SK-N-SH (cell line): ENCODE data around the gene FNTB. TPM values are rescaled to one million over a fixed set of nuclear protein-coding genes. Genes with fewer than 3 reads are reported as not detected.

ENCODE experiments used
- CTCF ChIA-PET: fragments of 300-600, 350-600 bp; formaldehyde crosslinking; extraction: SDS; loops from one replicate; lab custom pipeline; 2021; lab: Yijun Ruan, JAX
- POLR2A ChIA-PET: fragments of 350-600 bp; sonication (Branson Sonifier 250); formaldehyde crosslinking; extraction: SDS; loops from one replicate; lab custom pipeline; 2020; ENCODE audit warnings: antibody characterized with exemption, inconsistent platforms; lab: Yijun Ruan, JAX
- DNase-seq: peaks from one replicate; pipeline ENCODE4 v3.0.0; 2012
- H2AFZ ChIP-seq: fragments of 200-600 bp; sonication (generic); 2 replicates; pipeline ENCODE4 v1.8.1; 2016; ENCODE audit warnings: antibody characterized with exemption, mild to moderate bottlenecking, low read depth
- H3F3A ChIP-seq: fragments of 200-600 bp; sonication (generic); replicated peaks from 2 replicates; pipeline ENCODE3; 2016; ENCODE audit warnings: antibody characterized with exemption, mild to moderate bottlenecking; ENCODE audit not compliant: insufficient read depth
- H3K27ac ChIP-seq, 2 experiments: fragments of 200-500 bp in 1 of 2; fragments of 200-600 bp in 1 of 2; sonication (Bioruptor generic) in 1 of 2; sonication (generic), shearing (Covaris generic) in 1 of 2; 2 replicates each; pipeline versions ENCODE4 v1.5.1 to v1.6.1; 2014 to 2016; ENCODE audit warnings: low read depth in 2 of 2, inconsistent platforms in 1 of 2, low read length in 1 of 2, mild to moderate bottlenecking in 1 of 2, mixed read lengths in 1 of 2
- H3K27me3 ChIP-seq: fragments of 200-600 bp; sonication (generic), shearing (Covaris generic); 2 replicates; pipeline ENCODE4 v1.6.1; 2016; ENCODE audit warnings: mixed run types; ENCODE audit not compliant: insufficient read depth
- H3K36me3 ChIP-seq, 2 experiments: fragments of 200-500 bp in 1 of 2; fragments of 200-600 bp in 1 of 2; sonication (Bioruptor generic) in 1 of 2; sonication (generic) in 1 of 2; replicated peaks in 1 of 2; 2 replicates each; pipeline versions ENCODE3 to v1.5.1; 2014 to 2016; ENCODE audit warnings: low read length in 1 of 2, mild to moderate bottlenecking in 1 of 2; ENCODE audit not compliant: insufficient read depth in 2 of 2, control insufficient read depth in 1 of 2
- H3K4me1 ChIP-seq, 2 experiments: fragments of 200-500 bp in 1 of 2; fragments of 200-600 bp in 1 of 2; sonication (Bioruptor generic) in 1 of 2; sonication (generic), shearing (Covaris generic) in 1 of 2; 2 replicates each; pipeline versions ENCODE4 v1.5.1 to v1.6.1; 2014 to 2016; ENCODE audit warnings: low read depth in 1 of 2, low read length in 1 of 2, mixed run types in 1 of 2; ENCODE audit not compliant: insufficient read depth in 2 of 2, control insufficient read depth in 1 of 2
- H3K4me2 ChIP-seq: fragments of 200-600 bp; sonication (generic), shearing (Covaris generic); 2 replicates; pipeline ENCODE4 v1.6.1; 2017; ENCODE audit warnings: mixed run types
- H3K4me3 ChIP-seq, 2 experiments: fragments of 200-500 bp in 1 of 2; fragments of 200-600 bp in 1 of 2; sonication (Bioruptor generic) in 1 of 2; sonication (generic), shearing (Covaris generic) in 1 of 2; 2 replicates each; pipeline versions ENCODE4 v1.5.1 to v1.8.1; 2014 to 2016; ENCODE audit warnings: low read depth in 2 of 2, inconsistent platforms in 1 of 2, low read length in 1 of 2, mild to moderate bottlenecking in 1 of 2, mixed read lengths in 1 of 2, moderate library complexity in 1 of 2
- H3K79me2 ChIP-seq: fragments of 200-600 bp; sonication (generic); 2 replicates; pipeline ENCODE4 v1.8.1; 2017; ENCODE audit warnings: mild to moderate bottlenecking; ENCODE audit not compliant: insufficient read depth
- H3K9ac ChIP-seq: fragments of 200-600 bp; sonication (generic); 2 replicates; pipeline ENCODE4 v1.6.1; 2017; ENCODE audit warnings: mixed run types
- H3K9me2 ChIP-seq: fragments of 200-600 bp; sonication (generic); 2 replicates; pipeline ENCODE4 v1.6.1; 2017; ENCODE audit warnings: mixed run types
- H3K9me3 ChIP-seq: fragments of 200-600 bp; sonication (generic); 2 replicates; pipeline ENCODE4 v1.6.1; 2017; ENCODE audit warnings: mixed run types, mild to moderate bottlenecking, moderate library complexity
- H4K20me1 ChIP-seq: fragments of 200-600 bp; sonication (generic); 2 replicates; pipeline ENCODE4 v1.6.1; 2017; ENCODE audit warnings: mild to moderate bottlenecking, mixed run types; ENCODE audit not compliant: insufficient read depth
- CHD2 ChIP-seq: fragments of 150-350 bp; IDR thresholded peaks from 2 replicates; pipeline ENCODE4 v1.6.1; 2018; ENCODE audit warnings: low read length; ENCODE audit not compliant: partially characterized antibody
- CTCF ChIP-seq: fragments of 200-600 bp; sonication (generic); IDR thresholded peaks from 2 replicates; pipeline ENCODE4 v1.6.1; 2017; ENCODE audit warnings: antibody characterized with exemption, mild to moderate bottlenecking, moderate library complexity
- EP300 ChIP-seq, 2 experiments: IDR thresholded peaks; 2 replicates each; pipeline versions ENCODE4 v1.4.0 to v1.6.1; 2012; ENCODE audit warnings: borderline replicate concordance in 1 of 2, low read depth in 1 of 2, low read length in 1 of 2
- EZH2phosphoT487 ChIP-seq: fragments of 200-600 bp; sonication (generic); IDR thresholded peaks from 2 replicates; pipeline ENCODE4 v1.6.1; 2017; ENCODE audit warnings: low read depth, mixed run types, mild to moderate bottlenecking, antibody characterized with exemption, moderate library complexity, borderline replicate concordance
- GABPA ChIP-seq: IDR thresholded peaks from 2 replicates; pipeline ENCODE4 v1.4.0; 2012; ENCODE audit warnings: low read depth, mild to moderate bottlenecking
- IRF3 ChIP-seq: fragments of 150-350 bp; IDR thresholded peaks from 2 replicates; pipeline ENCODE4 v1.6.1; 2016; ENCODE audit warnings: mild to moderate bottlenecking, low read depth, low read length
- JUND ChIP-seq: IDR thresholded peaks from 2 replicates; pipeline ENCODE4 v1.4.0; 2012
- MAX ChIP-seq: IDR thresholded peaks from 2 replicates; pipeline ENCODE4 v1.4.0; 2012; ENCODE audit warnings: low read depth
- MXI1 ChIP-seq: IDR thresholded peaks from 2 replicates; pipeline ENCODE4 v1.6.1; 2012; ENCODE audit warnings: mild to moderate bottlenecking, low read depth, low read length, improper control_type of control experiment
- NRF1 ChIP-seq: IDR thresholded peaks from 2 replicates; pipeline ENCODE4 v1.6.1; 2012; ENCODE audit warnings: low read depth, mild to moderate bottlenecking, low read length
- POLR2AphosphoS5 ChIP-seq: IDR thresholded peaks from 2 replicates; pipeline ENCODE4 v1.6.1; 2012; ENCODE audit warnings: low read depth, low read length
- RAD21 ChIP-seq: IDR thresholded peaks from 2 replicates; pipeline ENCODE4 v1.6.1; 2012; ENCODE audit warnings: mild to moderate bottlenecking, low read length
- REST ChIP-seq: IDR thresholded peaks from 2 replicates; pipeline ENCODE4 v1.6.1; 2012; ENCODE audit warnings: mild to moderate bottlenecking, low read depth, low read length, moderate library complexity
- RFX5 ChIP-seq: IDR thresholded peaks from 2 replicates; pipeline ENCODE4 v1.6.1; 2012; ENCODE audit warnings: mild to moderate bottlenecking, improper control_type of control experiment, low read length
- RXRA ChIP-seq: IDR thresholded peaks from 2 replicates; pipeline ENCODE4 v1.4.0; 2012; ENCODE audit warnings: low read depth, mild to moderate bottlenecking, borderline replicate concordance
- SIN3A ChIP-seq: IDR thresholded peaks from 2 replicates; pipeline ENCODE4 v1.6.1; 2012; ENCODE audit warnings: low read depth, mild to moderate bottlenecking, low read length, moderate library complexity, borderline replicate concordance
- SMC3 ChIP-seq: IDR thresholded peaks from 2 replicates; pipeline ENCODE4 v1.6.1; 2012; ENCODE audit warnings: low read depth, low read length, improper control_type of control experiment
- TCF12 ChIP-seq: IDR thresholded peaks from 2 replicates; pipeline ENCODE4 v1.4.0; 2012
- USF1 ChIP-seq: IDR thresholded peaks from 2 replicates; pipeline ENCODE4 v1.4.0; 2012; ENCODE audit warnings: low read depth, borderline replicate concordance
- YY1 ChIP-seq: IDR thresholded peaks from 2 replicates; pipeline ENCODE4 v1.4.0; 2012; ENCODE audit warnings: low read depth, mild to moderate bottlenecking
- ZBTB33 ChIP-seq: IDR thresholded peaks from 2 replicates; pipeline ENCODE4 v1.4.0; 2012; ENCODE audit warnings: low read depth, borderline replicate concordance
- WGBS: methylation state at CpG from one replicate; pipeline ENCODE4 v1.1.6; 2017; ENCODE audit warnings: low lambda C conversion rate; 5-methylcytosine and 5-hydroxymethylcytosine counted together
- polyA plus RNA-seq, 3 experiments: library from polyadenylated mRNA; depleted of rRNA; stranded (reverse); fragments of >200 nt; gene quantifications; 2 replicates each; pipeline ENCODE4 v1.2.3, GENCODE V29; 2012

The FNTB gene
- 18.4 and 19.8 TPM in 2 replicates for polyA plus RNA-seq (2012; rRNA removed)
- polyA plus RNA-seq (2012; cell fraction: cytosol; rRNA removed): 10.4 and 14.4 TPM in 2 replicates
- 25.6 and 28.8 TPM in 2 replicates for polyA plus RNA-seq (2012; cell fraction: nucleus; rRNA removed)

GRCh38 chr14:64986648-64987437 lies at the start of gene FNTB:
TSS of gene FNTB (plus strand) at chr14:64986895. CDS start at chr14:64986954, 59 bp downstream.
- Histone ChIP-seq H3K36me3 (no peaks in the 10 kb centered on the region), H3K9me2 (no peaks in the 10 kb centered on the region), H3K27me3 (no peaks in the 10 kb centered on the region), H3K4me3 (peak within 1 kb of the TSS; percentile 78 to 93), H3K9me3 (no peaks in the 10 kb centered on the region), H3K27ac (peak within 1 kb of the TSS; percentile 67 to 93), H4K20me1 (no peaks in the 10 kb centered on the region), H2AFZ (peak within 1 kb of the TSS; percentile 80), H3K4me1 (peaks cover 6 to 8% of the 10 kb centered on the region in 2 experiments; a peak in 3 of 4 replicates), H3K9ac (peak within 1 kb of the TSS; percentile 77), H3K79me2 (peaks cover 32% of the 10 kb centered on the region), H3K4me2 (peak within 1 kb of the TSS; percentile 89), H3F3A (no peaks in the 10 kb centered on the region)
- POLR2A ChIA-PET: interaction anchor here (0.5 to 0.7 kb wide), 3 partner anchors 11 to 542 kb away, joined by 3 read pairs; no protein-coding TSS in a partner anchor
- CTCF ChIA-PET: interaction anchor here (0.6 to 4.7 kb wide), 33 partner anchors 8 to 425 kb away, joined by 3 to 50 read pairs (median 5); partner anchors contain the start of gene MAX
- WGBS: 2% methylated on average over 38 of the region's 65 CpGs
- DNase-seq: peak; percentile 92
- peak; percentile 86 for TF ChIP-seq RAD21
- TF ChIP-seq RFX5: peak; percentile 43; the same call in 1 of the 2 replicates
- TF ChIP-seq NRF1: 0 out of 2 replicates have a peak, but pooled peaks have one; percentile 21
- TF ChIP-seq SMC3: peak; percentile 57
- no peak for TF ChIP-seq GABPA
- TF ChIP-seq CTCF: peak; percentile 82
- no peak for TF ChIP-seq USF1
- TF ChIP-seq JUND: no peak
- TF ChIP-seq SIN3A: 0 out of 2 replicates have a peak, but pooled peaks have one; percentile 89
- peak; percentile 87 for TF ChIP-seq MXI1
- TF ChIP-seq MAX: peak; percentile 83
- no peak for TF ChIP-seq IRF3
- TF ChIP-seq TCF12: 0 out of 2 replicates have a peak, but pooled peaks have one; percentile 11
- no peak for TF ChIP-seq EZH2phosphoT487
- TF ChIP-seq POLR2AphosphoS5: peak; percentile 75
- no peak; the same call in 1 of the 2 replicates for TF ChIP-seq ZBTB33
- TF ChIP-seq REST: 0 out of 2 replicates have a peak, but pooled peaks have one; percentile 55
- no peak for TF ChIP-seq EP300 (IDR thresholded peaks at IDR 0.05; ENCODE audit: borderline replicate concordance in 1 of 2, low read depth in 1 of 2, low read length in 1 of 2)
- no peak for TF ChIP-seq RXRA
- TF ChIP-seq YY1: peak; percentile 50
- TF ChIP-seq CHD2: peak; percentile 49
